DMS 273 (cell line): ENCODE data around the gene IFNAR2.

Source experiments
- DNase-seq: peaks from one replicate; lab custom pipeline; 2025; ENCODE audit not compliant: unreplicated experiment; lab: John Stamatoyannopoulos, UW

IFNAR2 gene

GRCh38 chr21:33229784-33230544 is at the start of gene IFNAR2:
Gene IFNAR2 (plus strand): TSS chr21:33229938. CDS start chr21:33241923, 11,985 bp downstream.
- DNase-seq = peak; percentile 89

- DNase-seq = no peak
These were observed 43.9 kb upstream of the IFNAR2 start for GRCh38 chr21:33185852-33186251.

GRCh38 chr21:33187276-33187675 is 42.5 kb upstream of the IFNAR2 start:
- no peak for DNase-seq

GRCh38 chr21:33189237-33189636 is 40.5 kb upstream of the IFNAR2 start:
- no peak for DNase-seq

DNA sequence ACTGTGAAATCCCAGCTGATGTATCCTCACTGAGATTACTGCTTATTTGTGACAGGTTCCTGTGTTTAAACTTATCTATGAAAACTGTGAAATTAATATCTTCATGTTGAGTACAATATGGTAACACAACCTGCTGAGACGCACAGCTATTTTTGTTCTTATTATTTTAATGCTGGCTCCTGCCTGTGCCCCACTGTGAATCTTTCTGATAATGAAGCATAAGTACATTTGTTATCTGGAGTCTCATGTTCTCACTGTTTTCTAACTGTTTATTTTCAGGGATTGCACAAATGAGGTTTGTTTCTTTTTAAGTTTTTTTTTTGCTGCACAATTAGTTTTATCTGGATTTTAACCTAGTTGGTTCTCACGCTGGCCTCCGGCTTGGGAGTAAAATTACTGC is 39.9 kb upstream of the IFNAR2 start:
- DNase-seq = no peak

GRCh38 chr21:33196941-33197374 is 32.8 kb upstream of the IFNAR2 start:
- peak; percentile 90 for DNase-seq

DNA sequence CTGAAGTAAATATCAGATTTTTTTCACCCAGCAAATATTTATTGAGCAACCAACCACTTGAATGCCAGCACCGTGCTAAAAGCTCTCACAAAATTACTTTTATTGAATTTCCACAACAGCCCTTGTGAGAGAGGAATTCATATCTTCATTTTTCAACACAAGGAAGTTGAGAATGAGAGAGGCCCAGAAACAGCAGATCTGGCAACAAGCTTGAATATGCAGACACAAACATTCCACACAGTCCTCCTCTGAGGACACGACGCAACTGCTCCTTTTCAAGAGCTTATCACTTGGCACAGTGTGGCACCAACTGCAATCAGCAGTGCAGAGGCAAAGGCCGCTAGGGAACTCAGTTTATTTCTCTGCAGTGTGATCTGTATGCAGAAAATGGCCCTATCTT is 32.2 kb upstream of the IFNAR2 start:
- DNase-seq = no peak

DNA sequence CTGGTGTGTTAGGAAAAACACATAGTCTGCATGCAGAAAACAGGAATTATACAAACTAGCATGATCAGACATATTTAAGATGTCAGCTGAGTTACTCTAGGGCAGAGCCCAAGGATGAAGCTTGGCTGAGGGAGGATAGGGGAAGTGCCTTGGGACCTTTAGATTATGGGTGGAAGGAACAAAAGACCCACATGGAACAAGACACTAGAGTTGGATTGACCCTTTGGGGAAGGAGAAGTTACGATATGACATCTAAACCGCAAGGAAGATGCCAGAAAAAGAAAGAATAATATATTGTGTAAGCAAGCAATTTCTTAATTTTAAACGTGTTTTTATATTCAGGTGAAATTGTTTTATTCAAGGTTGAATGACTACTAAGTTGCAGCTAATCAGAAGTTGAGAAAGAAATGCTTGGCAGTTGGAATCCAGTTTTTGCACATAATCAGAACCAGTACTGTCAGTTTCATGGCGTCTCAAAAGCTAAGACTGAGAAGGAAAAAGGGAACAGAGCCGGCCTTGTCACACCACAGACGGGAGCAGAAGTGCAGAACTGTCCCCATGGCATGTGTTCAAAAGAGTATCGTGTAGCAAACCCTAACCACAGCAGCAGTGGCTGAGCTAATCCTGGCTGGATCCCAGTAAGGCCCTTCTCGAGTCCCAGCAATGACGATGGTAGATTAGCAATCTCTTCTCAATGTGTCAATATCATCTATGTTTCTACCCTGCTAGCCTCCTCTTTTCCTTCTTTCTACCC is 31.2 kb upstream of the IFNAR2 start:
- DNase-seq = peak; percentile 25

DNA sequence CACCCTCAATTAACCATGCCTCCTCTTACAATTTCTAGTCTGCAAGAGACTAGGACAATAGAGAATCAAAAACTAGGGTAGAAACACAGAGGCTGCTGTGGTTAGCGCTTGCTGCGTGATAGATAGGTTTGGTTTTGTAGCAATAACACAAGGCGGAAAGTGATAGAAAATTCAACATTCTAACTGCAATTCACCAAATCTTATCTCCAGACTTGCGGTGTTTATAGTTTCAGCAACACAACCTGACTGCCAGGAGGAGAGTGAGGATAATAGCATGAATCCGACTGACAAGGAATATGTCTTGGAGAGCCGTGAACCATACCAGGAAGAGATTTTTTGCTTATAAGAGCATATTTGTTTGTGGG is 30.7 kb upstream of the IFNAR2 start:
- DNase-seq = no peak

DNA sequence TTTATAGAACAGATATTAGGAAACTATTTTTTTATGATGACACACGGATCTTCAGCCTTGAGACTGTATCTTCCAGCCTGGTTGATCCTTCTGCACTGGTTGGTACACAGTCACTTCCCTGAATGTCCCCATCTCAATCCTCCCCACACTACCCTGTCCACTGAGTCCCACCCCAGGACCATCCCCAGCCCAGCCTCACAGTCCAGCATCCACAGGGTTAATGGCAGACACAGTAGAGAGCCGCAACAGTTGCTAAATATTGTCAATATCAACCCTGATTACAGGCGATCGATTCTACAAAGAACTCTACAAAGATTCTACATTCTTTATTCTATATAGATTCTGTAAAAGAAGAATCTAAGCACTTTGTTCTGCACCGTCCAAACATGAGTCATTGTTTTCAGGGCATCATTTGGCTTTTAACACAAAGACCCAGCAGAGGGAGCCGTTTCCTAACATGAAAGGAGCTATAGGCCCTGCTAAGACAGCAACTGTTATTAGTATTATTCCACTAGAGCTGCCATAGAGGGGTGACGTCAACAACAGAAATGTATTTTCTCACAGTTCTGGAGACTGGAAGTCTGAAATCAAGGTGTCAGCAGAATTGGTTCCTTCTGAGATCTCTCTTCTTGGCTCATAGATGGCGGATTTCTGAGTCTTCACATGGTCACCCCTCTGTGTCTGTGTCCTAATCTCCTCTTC is 30.1 kb upstream of the IFNAR2 start:
- DNase-seq = peak; percentile 93

- DNase-seq = no peak
These were observed 27.8 kb upstream of the IFNAR2 start for GRCh38 chr21:33201956-33202355.

DNA sequence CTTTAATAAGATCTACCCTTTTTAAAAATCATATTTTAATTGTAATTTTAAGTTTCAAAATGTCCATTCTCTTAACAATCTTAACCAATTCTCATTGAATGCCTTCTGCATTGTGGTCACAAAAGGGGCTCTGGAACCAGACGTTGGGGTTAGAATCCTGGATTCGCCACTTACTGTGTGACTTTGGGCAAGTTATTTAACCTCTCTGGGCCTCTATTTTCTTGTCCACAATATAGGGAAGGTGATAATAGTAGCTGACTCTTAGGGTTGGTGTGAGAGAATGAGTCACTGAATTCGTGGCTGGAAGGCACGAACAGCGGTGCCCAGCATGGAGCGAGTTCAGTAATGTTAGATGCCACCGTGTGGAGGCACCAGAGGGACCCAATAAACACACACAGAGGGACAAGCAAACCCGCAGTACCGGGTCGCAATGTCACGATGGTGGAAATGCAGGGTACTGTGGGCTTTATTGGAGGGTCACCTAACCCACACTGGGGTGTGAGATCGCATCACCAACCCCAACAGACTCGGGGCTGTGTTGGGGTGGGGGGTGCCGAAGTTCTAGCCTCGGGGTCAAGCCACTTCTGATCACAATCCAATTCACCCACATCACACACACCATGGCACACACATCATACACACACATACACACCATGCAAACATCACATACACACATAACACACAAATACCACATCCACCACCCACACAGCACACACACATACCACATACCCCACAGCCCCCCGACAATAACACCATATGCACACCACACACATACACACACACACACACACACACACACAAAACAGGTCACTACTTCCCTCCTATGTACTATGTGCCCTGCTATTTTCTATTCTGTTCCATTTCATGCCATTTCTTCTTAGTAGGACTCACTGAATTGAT is 27.0 kb upstream of the IFNAR2 start:
- DNase-seq = no peak

DNA sequence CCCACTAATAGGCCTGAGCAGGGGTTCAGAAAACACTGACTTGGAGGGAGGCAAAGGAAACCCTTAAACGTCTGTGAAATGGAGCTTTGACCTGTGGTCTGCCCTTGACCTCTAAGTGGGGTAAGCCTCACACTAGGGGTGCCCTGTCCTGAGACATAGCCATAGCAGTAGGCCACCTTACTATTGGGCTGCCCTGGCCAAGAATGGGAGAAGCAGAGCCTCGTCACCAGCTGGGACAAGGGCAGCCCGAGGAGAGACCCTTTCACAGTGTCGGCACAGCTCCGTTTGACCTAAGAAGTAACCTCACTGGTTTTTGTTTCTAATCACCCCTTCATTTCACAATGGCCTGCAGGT is 26.4 kb upstream of the IFNAR2 start:
- no peak for DNase-seq

DNA sequence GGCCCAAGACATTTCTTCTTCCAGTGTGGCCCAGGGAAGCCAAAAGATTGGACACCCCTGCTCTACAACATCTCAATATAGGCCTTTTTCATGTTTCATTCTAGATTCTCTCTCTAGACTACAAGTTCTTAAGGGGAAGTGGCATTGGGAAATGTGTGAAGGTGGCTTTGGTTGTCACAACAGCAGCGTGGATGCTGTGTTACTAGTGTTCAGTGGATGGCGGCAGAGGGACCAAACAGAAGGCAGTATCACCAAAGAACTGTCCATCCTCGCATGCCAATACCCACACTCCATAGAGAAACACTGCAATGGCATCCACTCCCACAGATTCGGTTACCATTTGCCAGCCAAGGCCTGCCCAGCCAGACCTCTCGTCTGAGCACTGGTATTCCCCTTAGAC is 24.3 kb upstream of the IFNAR2 start:
- DNase-seq = no peak

- no peak for DNase-seq
These were observed 22.9 kb upstream of the IFNAR2 start for GRCh38 chr21:33206771-33207281.

GRCh38 chr21:33207449-33208149 is 22.1 kb upstream of the IFNAR2 start:
- DNase-seq = no peak

DNA sequence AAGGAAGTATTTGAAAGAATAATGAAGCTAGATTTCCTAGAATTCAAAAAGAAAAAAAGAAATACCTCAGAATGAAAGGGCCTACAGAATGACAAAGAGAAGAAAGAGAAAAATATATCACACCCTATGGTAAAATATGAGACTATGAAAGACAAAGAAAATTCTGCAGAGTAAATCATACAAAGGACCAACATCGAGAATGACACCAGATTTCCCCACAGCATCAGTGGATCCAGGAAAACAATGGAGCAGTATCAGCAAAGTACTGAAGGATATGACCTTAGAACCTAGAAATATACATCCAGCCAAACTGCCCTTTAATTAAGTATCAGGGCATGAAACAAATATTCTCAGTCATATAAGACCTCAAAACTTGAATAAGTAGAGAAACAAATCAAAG is 21.2 kb upstream of the IFNAR2 start:
- peak; percentile 7 for DNase-seq

DNA sequence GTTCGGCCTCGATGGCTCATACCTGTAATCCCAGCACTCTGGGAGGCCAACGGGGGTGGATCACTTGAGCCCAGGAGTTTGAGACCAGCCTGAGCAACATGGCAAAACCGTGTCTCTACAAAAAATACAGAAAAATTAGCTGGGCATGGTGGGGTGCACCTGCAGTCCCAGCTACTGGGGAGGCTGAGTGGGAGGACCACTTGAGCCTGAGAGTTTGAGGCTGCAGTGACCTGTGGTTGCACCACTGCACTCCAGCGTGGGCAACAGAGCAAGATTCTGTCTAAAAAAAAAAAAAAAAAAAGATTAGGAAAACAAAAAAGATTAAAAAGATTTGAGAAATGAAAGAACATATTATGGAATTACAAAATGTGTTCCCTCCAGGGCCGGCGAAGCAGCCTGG is 18.4 kb upstream of the IFNAR2 start:
- no peak for DNase-seq

GRCh38 chr21:33211732-33212131 is 18.0 kb upstream of the IFNAR2 start:
- DNase-seq = no peak
